Breast epithelium (tissue), 4 donors: Measurements from ENCODE around the gene TRIP4. TPM values are rescaled to one million over a fixed set of nuclear protein-coding genes. Genes with fewer than 3 reads are reported as not detected.

Source experiments
- DNase-seq, 2 donors: peaks; one replicate each; pipeline ENCODE4 v3.0.0-alpha.2; 2019; ENCODE audit warnings: low spot score in 2 of 2
- H3K27ac ChIP-seq, 2 donors: fragments of 200-600 bp; sonication (generic) in 1 of 2; one replicate each; pipeline ENCODE4 v1.5.1; 2016 to 2019; ENCODE audit warnings: mild to moderate bottlenecking in 1 of 2
- H3K27me3 ChIP-seq, 2 donors: fragments of 200-600 bp; sonication (generic) in 1 of 2; one replicate each; pipeline versions ENCODE4 v1.5.1 to v1.6.0; 2017 to 2019; ENCODE audit warnings: control low read depth in 1 of 2, mild to moderate bottlenecking in 1 of 2
- H3K36me3 ChIP-seq: fragments of 200-600 bp; one replicate; pipeline ENCODE4 v1.5.1; 2019
- H3K4me1 ChIP-seq, 2 donors: fragments of 200-600 bp; sonication (generic); one replicate each; pipeline ENCODE4 v1.5.1; 2016 to 2019; ENCODE audit warnings: control low read depth in 1 of 2
- H3K4me3 ChIP-seq, 3 donors: fragments of 200-600 bp; sonication (generic); 1 replicate in 2 of 3; 2 replicates in 1 of 3; pipeline ENCODE4 v1.5.1; 2016 to 2019; ENCODE audit warnings: mild to moderate bottlenecking in 3 of 3, moderate library complexity in 2 of 3
- H3K9me3 ChIP-seq, 2 donors: fragments of 200-600 bp; sonication (generic) in 1 of 2; one replicate each; pipeline ENCODE4 v1.5.1; 2016 to 2019; ENCODE audit warnings: control low read depth in 1 of 2
- POLR2A ChIP-seq: fragments of 450-650 bp; IDR thresholded peaks from one replicate; pipeline ENCODE4 v1.6.1; 2016; ENCODE audit warnings: antibody characterized with exemption, mild to moderate bottlenecking, moderate library complexity
- POLR2AphosphoS5 ChIP-seq, 3 donors: sonication (generic); formaldehyde crosslinking; IDR thresholded peaks; one replicate each; pipeline ENCODE4 v1.6.1; 2017; ENCODE audit warnings: antibody characterized with exemption in 3 of 3
- intact Hi-C: fragments of 100-400 bp; cut with DNase I; formaldehyde crosslinking; loops from one replicate; pipeline ENCODE4 v1.15.1; 2023; ENCODE audit warnings: low total_unique reads
- total RNA-seq, 3 donors: library from RNA; depleted of rRNA; stranded (reverse); fragments of >200 nt; gene quantifications; one replicate each; pipeline ENCODE4 v1.1.0, GENCODE V29; 2016
- TF ChIP-seq, protein P1 (sequence below), 3 donors: fragments of 450-650 bp; IDR thresholded peaks; one replicate each; pipeline ENCODE4 v1.5.1; 2016 to 2017; ENCODE audit warnings: antibody characterized with exemption in 3 of 3, mild to moderate bottlenecking in 3 of 3, moderate library complexity in 3 of 3

TRIP4 gene
- total RNA-seq, 3 donors from 2014 or later: 11.8 to 17.1 (median 16.1) TPM

GRCh38 chr15:64412216-64412615, 24.6 kb downstream of the TRIP4 start:
- H3K27me3 ChIP-seq: no peaks in the 10 kb centered on the region
- no peak overlapping the region for H3K27ac ChIP-seq
- TF ChIP-seq POLR2AphosphoS5 (IDR thresholded peaks at IDR 0.05) (no peak), POLR2A (no peak)
- TF ChIP-seq, protein P1, sequence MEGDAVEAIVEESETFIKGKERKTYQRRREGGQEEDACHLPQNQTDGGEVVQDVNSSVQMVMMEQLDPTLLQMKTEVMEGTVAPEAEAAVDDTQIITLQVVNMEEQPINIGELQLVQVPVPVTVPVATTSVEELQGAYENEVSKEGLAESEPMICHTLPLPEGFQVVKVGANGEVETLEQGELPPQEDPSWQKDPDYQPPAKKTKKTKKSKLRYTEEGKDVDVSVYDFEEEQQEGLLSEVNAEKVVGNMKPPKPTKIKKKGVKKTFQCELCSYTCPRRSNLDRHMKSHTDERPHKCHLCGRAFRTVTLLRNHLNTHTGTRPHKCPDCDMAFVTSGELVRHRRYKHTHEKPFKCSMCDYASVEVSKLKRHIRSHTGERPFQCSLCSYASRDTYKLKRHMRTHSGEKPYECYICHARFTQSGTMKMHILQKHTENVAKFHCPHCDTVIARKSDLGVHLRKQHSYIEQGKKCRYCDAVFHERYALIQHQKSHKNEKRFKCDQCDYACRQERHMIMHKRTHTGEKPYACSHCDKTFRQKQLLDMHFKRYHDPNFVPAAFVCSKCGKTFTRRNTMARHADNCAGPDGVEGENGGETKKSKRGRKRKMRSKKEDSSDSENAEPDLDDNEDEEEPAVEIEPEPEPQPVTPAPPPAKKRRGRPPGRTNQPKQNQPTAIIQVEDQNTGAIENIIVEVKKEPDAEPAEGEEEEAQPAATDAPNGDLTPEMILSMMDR (IDR thresholded peaks at IDR 0.05): no peak
- intact Hi-C loops: no loop called here
- DNase-seq: no peak
- peaks cover 9% of the 10 kb centered on the region for H3K36me3 ChIP-seq
- H3K4me1 ChIP-seq: no peaks in the 10 kb centered on the region
- no peaks in the 10 kb centered on the region for H3K9me3 ChIP-seq
- H3K4me3 ChIP-seq: no peak overlapping the region

GRCh38 chr15:64422697-64423096, 35.1 kb downstream of the TRIP4 start:
- Histone ChIP-seq H3K9me3 (no peaks in the 10 kb centered on the region), H3K27me3 (no peaks in the 10 kb centered on the region), H3K36me3 (no peaks in the 10 kb centered on the region), H3K27ac (no peak overlapping the region), H3K4me3 (no peak overlapping the region), H3K4me1 (no peaks in the 10 kb centered on the region)
- intact Hi-C loops: no loop called here
- no peak for DNase-seq
- TF ChIP-seq, protein P1 (IDR thresholded peaks at IDR 0.05): no peak
- TF ChIP-seq POLR2A (no peak), POLR2AphosphoS5 (IDR thresholded peaks at IDR 0.05) (no peak)

DNA sequence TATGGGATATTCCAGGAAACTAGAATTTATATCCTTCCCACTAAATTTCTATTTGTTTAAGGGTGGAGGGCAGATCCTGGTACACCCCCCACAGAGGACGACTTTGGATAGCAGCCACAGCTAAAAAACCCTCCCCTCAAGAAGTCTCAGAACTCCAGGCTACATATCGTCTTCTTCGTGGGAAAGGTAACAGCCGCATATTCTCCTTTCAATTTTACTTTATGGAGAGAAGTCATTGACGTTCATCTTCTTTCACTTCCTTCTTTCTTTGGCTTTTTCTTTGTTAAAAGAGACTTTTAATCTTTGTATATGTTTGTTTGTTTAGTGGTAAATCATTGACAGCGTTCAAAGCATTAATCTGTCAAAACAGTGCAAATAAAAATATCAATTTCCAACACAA, 36.3 kb downstream of the TRIP4 start:
- no peaks in the 10 kb centered on the region for H3K4me1 ChIP-seq
- intact Hi-C loops: no loop called here
- no peak overlapping the region for H3K4me3 ChIP-seq
- H3K27me3 ChIP-seq: no peaks in the 10 kb centered on the region
- no peak overlapping the region for H3K27ac ChIP-seq
- TF ChIP-seq, protein P1 (IDR thresholded peaks at IDR 0.05): no peak
- TF ChIP-seq POLR2AphosphoS5 (IDR thresholded peaks at IDR 0.05) (no peak), POLR2A (no peak)
- no peaks in the 10 kb centered on the region for H3K36me3 ChIP-seq
- no peaks in the 10 kb centered on the region for H3K9me3 ChIP-seq
- DNase-seq: no peak

DNA sequence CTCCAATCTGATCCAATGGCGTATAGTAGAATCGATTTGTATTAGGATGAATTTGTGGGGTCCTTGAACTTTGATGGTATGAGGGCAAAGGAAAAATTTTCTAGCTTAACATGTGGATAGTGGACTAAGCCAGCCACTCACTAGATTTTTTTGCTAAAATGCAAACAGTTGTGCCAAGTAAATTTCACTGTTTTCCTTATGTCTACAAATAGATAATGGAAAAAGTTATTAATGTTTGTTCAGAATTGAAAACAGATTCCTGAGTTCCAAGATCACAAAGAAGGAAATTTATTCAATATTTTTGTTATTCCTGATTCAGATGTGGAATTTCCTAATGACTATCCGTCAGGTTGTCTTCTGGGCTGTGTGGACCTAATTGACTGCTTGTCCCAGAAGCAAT, 37.6 kb downstream of the TRIP4 start:
- intact Hi-C loops: no loop called here
- Histone ChIP-seq H3K36me3 (no peaks in the 10 kb centered on the region), H3K4me3 (no peak overlapping the region), H3K27me3 (no peaks in the 10 kb centered on the region), H3K4me1 (no peaks in the 10 kb centered on the region), H3K9me3 (no peaks in the 10 kb centered on the region), H3K27ac (no peak overlapping the region)
- DNase-seq: no peak
- TF ChIP-seq, protein P1 (IDR thresholded peaks at IDR 0.05): no peak
- TF ChIP-seq POLR2AphosphoS5 (IDR thresholded peaks at IDR 0.05) (no peak), POLR2A (no peak)

GRCh38 chr15:64426845-64427465, 39.3 kb downstream of the TRIP4 start:
- intact Hi-C loops: no loop called here
- no peaks in the 10 kb centered on the region for H3K36me3 ChIP-seq
- TF ChIP-seq, protein P1 (IDR thresholded peaks at IDR 0.05): peak in 1 of 3 donors; percentile 17
- no peak for TF ChIP-seq POLR2AphosphoS5 (IDR thresholded peaks at IDR 0.05)

More at GRCh38 chr15:64426845-64427465, 39.3 kb downstream of the TRIP4 start:
- Histone ChIP-seq H3K4me3 (no peak overlapping the region), H3K27ac (no peak overlapping the region), H3K9me3 (no peaks in the 10 kb centered on the region), H3K4me1 (no peaks in the 10 kb centered on the region), H3K27me3 (no peaks in the 10 kb centered on the region)
- DNase-seq: no peak
